Fibroblast of gingiva (primary cell): ENCODE data around the gene SPINT4.

Experiments
- DNase-seq: peaks from one replicate; pipeline ENCODE4 v3.0.0-alpha.2; 2011; ENCODE audit warnings: low read depth

The SPINT4 gene

GRCh38 chr20:45765307-45765875, 43.2 kb downstream of the SPINT4 start:
- DNase-seq: no peak

DNA sequence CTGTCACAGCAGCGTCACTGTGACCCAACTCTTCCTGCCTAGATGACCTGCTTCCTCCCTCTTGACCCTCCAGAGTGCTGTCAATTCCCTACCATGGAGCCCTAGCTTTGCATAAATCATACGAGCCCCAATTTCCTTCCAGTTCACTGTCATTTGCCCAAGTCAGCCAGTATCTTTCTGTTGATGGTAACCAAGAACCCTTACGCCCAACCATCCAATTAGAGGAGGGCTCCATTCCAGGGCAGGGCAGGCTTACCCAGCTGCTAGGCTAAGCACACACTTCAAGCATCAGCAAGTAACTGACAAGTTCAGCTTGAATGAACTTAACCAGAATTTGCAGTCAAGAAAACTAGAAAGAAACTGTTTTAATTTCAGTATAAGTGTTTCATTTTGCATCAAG, 43.8 kb downstream of the SPINT4 start:
- no peak for DNase-seq

DNA sequence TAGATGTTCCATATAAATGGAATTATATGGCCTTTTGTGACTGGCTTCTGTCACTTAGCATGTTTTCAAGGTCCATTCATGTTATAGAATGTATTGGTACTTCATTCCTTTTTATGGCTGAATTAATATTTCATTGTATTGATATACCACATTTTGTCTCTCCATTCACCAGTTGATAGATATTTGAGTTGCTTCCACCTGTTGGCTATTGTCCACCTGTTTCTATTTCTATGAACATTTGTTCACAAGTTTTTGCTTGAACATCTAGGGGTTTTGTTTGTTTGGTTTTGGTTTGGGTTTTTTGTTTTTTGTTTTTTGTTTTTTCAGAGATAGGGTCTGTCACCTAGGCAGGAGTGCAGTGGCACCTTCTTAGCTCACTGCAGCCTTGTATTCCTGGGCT, 46.3 kb downstream of the SPINT4 start:
- DNase-seq: no peak

- DNase-seq: peak; percentile 62
Measured at GRCh38 chr20:45771182-45771759, 49.1 kb downstream of the SPINT4 start.

GRCh38 chr20:45772693-45773092, 50.5 kb downstream of the SPINT4 start:
- no peak for DNase-seq

DNA sequence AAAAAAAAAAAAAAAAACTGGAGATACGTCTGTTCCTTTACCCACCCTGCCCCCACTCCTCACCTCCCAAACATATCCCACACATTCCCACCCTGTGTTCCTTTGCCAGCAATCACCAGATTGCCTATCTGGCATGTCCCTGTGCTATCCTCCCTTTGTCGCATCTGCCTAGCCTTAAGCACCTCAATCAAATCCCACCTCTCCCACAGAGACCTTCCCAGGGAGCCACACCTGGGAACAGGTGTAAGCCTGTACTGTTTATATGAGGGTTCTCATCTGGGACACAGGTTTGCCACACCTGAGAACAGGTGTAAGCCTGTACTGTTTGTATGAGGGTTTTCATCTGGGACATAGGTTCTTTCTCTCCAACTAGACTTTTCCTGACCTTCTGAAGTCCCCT, 52.8 kb downstream of the SPINT4 start:
- no peak for DNase-seq

GRCh38 chr20:45775411-45775810, 53.3 kb downstream of the SPINT4 start:
- DNase-seq: no peak
